Fibroblast of lung (primary cell): ENCODE data around the gene COPA.

Source experiments
- CTCF ChIP-seq, 2 donors: IDR thresholded peaks in 1 of 2; conservative IDR thresholded peaks in 1 of 2; 1 replicate in 1 of 2; 2 replicates in 1 of 2; pipeline ENCODE4 v1.5.1; 2011 to 2012; ENCODE audit warnings: low read length in 2 of 2, control low read depth in 1 of 2, inconsistent platforms in 1 of 2, low read depth in 1 of 2, mild to moderate bottlenecking in 1 of 2
- EZH2 ChIP-seq: IDR thresholded peaks from 2 replicates; pipeline ENCODE4 v1.5.1; 2012; ENCODE audit warnings: low read length, control low read depth, mild to moderate bottlenecking; ENCODE audit errors: missing control alignments

- TF ChIP-seq CTCF (conservative IDR thresholded peaks at IDR 0.05 in 1 of 2, IDR thresholded peaks at IDR 0.05 in 1 of 2; ENCODE audit: low read depth in 1 of 2, low read length in 2 of 2) (no peak), EZH2 (no peak)
Observed at GRCh38 chr1:160361814-160362167, 18.7 kb upstream of the COPA start.
